CD4-positive, alpha-beta T cell treated with Interleukin-2 at 100 ng/mL for 4 hours (primary cell): ENCODE results near the gene PMIS2.
A peak's percentile ranks its signal among the peaks of the same experiment; 100 is the strongest.

Source experiments
- DNase-seq: peaks from one replicate; pipeline ENCODE4 v3.0.0-alpha.2; 2020; ENCODE audit warnings: low spot score

Gene PMIS2

DNA sequence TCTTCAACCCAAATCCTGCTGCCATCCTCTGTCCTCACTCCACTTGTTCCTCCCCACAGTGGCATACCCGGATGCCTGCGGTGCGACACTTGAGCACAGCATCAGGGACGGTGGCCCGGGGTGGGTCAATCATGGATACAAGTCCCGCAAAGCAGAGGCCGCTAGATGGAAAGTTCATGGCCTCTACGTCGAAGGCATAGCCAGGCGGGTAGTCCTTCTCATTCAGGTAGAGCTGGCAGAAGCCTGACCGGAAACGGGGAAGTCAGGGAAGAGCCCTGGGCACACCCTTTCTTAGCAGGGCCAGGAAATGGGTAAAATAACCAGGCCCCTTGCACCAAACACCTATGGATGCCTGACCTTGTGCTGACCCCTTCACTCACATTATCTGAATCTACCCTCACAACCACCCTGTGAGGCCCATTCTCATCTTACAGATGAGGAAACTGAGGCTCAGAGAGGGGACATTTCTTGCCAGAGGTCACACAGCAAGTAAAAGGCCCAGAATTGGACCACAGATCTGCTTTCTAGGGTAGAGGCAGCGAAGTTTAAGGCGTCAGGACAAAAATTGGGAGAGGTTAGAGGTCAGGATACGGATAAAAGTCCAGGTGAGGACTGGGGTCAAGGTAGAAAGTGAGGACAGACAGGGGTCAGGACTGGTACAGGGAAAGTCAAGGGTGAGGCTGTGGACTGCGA, 29.0 kb upstream of the PMIS2 start:
- no peak for DNase-seq

DNA sequence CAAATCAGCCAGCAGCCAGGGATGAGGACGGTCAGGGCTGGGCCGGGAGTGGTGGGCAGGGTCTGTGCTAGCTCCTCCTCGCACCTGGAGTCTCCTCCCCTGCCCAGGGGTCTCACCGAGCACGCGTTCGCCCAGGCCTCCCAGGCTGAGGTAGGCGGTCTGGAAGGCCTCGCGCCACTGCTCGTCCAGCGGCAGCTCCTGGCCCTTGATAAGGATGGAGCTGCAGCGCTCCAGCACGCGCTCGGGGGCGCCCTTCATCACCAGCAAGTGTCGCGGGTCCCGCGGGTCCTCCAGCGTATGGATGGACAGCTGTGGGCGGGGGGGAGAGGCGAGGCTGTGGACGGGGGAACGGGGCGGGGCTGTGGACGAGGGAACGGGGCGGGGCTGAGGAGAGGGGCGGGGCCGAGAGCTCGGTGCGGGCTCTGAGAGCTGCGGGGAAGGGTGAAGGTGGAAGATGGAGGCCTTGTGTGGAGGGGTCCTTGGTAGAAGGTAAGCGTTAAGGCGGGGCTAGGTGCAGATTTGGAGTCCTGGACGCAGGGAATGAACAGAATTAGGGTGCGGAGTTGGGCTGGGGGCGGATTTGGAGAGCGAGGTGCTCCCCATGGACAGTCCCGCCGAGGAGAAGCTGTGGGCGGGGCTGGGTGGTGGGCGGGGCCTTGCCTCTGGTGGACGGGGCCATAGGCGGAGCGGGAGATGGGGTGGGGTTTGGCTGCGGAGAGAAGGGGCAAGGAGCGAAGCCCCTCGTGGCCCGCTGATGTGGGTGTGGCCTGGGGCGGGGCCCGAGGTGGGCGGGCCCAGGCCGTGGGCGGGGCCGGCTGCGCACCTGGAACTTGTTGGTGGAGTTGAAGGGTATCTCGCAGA, 28.2 kb upstream of the PMIS2 start:
- DNase-seq: peak; percentile 29

DNA sequence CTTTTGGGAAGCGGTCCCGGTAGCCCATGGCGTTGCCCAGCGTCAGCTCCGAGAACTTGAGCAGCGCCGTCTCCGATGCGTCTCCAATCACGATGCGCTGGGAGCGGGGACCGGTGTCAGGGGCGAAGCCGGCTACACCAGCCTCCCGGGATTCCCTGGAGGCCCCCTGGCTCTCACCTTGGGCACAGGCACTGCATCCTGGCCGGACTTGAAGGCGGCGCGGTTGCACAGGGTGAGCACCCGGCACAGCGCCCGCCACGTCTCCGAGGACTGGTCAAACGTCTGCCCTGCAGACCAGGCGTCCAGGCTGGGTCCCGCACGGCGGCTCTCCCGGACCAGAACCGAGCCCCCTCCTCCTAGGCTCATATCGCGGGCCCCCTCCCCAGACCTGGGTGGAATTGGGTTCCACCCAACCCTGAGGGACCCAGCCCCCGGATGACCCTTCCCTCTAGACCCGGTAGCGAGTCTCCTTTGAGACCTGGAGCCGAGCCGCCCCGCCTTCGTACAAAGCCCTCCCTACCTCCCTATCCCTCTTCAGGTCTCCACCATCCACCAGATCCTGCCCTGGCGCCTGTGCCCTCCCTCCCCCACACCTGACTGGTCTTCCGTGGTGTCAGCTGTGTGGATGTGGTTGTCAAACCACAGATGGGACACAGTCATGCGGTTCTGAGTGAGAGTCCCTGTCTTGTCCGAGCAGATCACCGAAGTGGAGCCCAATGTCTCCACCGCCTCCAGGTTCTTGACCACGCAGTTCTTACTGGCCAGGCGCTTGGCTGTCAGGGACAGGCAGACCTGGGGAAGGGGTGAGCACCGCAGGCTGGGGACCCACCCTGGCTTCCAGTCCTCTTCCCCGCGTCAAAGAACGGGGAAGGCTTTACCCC, 27.3 kb upstream of the PMIS2 start:
- DNase-seq: no peak

DNA sequence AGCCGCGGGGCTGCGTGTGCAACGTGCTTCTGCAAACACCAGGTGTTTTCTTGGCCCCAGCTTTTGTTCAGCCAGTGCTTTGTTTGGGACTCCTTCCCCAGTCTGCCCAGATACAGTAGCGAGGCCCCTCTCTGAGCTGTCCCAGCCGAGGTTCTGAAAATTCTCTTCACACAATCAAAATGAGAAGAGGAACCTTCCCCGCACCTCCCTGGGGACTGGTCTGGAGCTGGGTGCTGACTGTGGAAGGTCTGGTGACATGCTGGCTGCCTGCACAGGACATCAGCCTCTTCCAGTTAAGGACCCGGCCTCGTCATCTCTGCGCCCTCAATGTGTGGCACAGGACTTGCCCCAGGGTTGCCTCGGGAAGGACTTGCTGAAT, 26.7 kb upstream of the PMIS2 start:
- DNase-seq: no peak

DNA sequence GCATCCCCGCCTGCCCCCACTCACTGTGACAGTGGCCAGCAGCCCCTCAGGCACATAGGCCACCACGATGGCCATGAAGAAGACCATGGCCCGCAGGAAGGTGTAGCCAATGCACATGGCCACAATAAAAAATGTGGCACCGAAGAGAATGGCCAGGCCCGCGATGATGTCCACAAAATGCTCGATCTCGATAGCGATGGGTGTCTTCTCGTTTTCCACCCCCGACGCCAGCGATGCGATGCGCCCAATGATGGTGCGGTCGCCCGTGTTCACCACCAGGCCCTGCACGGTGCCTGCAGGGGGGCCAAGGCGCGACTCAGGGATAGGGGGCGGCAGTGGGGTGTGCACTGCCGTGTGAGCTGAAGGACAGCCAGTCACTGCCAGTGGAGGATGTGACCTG, 26.2 kb upstream of the PMIS2 start:
- no peak for DNase-seq

DNA sequence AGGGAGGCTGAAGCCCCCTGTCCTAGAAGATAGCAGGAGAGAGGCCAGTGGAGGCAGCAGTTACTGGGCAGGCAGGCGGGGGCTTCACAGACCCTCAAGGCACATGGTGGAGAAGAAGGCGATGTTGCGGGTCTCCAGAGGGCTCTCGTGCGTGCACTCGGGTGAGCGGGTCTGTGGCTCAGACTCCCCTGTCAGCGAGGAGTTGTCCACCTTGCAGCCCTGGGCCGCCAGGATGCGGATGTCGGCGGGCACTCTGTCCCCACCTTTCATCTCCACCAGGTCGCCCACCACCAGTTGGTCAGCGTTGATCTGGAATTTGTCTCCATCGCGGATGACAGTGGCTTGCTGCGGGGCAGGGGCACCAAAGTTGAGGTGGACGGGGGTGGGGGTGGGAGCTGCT, 25.7 kb upstream of the PMIS2 start:
- no peak for DNase-seq

DNA sequence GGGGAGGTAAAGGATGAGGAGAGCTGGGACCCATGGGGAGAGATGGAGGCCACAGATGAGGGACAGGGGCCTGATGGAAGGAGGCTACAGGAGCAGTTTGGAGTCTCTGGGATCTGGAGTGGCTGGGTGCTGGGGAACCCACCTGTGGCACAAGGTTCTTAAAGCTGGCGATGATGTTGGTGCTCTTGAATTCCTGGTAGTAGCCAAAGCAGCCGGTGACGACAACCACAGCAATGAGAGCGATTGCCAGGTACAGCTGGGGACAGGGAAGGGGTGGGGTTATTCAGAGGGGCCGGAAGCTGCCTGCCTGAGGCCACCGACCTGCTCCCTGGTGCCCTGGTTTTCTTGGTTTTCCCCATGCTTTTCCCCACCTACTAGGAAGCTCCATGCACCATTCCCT, 25.3 kb upstream of the PMIS2 start:
- DNase-seq: no peak

DNA sequence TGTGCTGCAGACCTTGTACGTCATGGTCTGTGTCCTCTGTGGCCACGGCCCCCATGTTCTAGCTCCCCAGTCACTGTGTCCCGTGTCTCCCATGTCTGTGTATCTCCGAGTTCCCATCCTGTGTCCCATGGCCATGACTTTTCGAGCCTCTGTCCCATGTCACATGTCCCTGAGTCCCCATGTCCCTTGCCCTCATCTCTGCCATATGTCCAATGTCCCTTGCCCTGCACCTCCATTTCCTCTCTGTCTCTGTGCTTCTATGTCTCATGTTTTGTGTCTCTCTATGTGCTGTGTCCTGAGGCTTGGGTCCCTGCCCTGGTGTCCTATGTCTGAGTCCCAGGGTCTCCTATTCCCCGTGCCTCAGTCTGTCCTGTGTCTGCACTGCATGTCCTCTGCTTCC, 24.5 kb upstream of the PMIS2 start:
- DNase-seq: no peak

DNA sequence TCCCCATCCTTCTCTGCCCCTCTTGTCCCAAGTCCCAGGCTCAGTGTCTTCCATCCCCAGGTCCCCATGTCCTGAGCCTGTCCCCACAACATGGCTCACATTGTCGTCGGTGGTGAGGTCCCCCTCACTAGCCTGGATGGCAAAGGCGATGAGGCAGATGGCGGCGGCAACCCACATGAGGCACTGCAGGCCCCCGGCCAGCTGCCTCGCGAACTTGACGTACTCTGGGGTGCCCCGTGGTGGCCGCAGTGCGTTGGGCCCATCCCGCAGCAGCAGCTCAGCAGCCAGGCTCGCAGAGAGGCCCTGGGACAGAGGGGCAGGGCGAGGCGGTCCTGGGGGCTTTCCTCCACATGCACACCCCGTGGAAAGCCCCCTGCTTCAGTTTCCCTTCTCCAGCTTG, 23.6 kb upstream of the PMIS2 start:
- DNase-seq: no peak

DNA sequence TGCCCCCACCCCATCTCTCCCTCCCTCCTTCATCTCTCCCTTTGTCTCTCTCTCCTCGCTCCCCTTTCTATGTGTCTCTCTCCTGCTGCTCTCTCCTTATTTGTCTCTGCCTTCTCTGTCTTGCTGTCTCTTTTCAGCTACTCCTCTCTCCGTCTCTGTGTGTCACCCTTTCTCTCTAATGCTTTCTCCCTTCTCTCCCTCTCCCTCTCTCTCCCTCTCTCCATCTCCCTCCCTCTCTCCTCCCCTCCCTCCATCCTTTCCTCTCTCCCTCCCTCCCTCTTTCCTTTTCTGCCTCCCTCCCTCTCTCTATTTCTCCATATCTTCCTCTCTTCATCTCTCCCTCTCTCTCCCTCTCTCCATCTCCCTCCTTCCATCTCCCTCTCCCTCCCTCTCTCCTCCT, 23.2 kb upstream of the PMIS2 start:
- DNase-seq: no peak

DNA sequence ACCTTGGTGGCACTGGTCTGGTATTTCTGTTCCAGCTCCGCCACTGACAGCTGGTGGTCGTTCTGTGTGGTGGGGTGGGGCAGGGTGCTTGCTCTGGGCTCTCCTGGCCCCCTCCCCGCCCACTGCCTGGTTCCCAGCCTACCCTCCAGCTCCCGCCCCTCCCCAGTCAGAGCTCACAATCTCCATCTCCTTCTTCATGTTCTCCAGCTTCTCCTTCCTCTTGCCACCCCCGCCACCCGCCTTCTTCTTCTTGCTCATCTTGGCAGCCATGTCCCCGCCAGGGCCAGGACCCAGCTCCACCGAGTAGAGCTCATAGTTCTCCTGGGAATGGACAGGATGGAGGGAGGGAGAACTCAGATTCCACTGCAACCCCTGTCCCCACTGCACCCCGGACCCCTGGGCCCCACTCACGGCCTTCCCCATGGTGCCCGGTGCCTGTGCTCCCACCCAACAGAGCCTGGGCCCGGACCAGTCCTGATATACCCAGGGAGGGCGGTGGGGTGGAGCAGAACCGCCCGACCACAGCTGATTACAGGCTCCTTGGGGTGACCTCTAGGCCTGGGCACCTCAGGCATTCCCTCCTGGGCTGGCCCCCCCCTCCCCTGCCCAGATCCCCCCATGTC, 22.7 kb upstream of the PMIS2 start, which contains the start of gene ATP4A:
ATP4A (minus strand) TSS at position 452 of the 623 bp plus-strand sequence; CDS start at position 423, 29 bp downstream.
- no peak for DNase-seq

DNA sequence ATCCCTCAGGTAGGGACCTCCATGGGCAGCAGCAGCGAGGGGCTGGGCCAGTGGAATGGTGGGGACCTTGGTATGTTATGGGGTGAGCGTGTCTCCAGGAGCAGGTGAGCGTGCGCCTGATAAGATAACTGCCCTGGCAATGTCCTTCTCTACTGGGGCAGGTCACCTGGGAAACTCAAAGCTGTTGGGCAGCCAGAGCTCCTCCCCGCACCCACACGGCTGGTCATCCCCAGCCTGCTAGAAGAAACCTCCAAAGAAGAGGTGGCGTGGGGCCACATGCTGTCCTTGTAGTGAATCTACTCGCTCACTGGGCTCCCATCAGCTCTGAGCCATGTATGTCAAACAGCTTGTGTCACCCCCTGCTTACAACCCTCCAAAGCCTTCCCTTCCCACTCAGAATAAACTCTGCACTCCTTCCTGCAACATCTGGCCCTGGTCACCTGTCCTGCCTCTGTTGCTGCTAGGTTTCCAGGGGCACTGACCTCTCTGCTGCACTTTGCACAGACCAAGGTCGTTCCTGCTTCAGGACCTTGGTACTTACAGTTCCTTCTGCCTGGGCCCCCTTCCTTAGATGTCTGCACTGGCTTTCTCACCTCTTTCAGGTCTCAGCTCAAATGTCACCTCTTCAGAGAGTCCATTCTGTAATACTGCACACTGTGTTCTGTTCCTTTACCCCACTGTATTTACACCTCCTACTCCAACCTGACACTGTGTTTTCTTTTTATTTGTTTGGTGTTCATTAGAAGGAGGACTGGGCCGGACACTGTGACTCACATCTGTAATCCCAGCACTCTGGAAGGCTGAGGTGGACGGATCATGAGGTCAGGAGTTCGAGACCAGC, 20.7 kb upstream of the PMIS2 start:
- DNase-seq: no peak

DNA sequence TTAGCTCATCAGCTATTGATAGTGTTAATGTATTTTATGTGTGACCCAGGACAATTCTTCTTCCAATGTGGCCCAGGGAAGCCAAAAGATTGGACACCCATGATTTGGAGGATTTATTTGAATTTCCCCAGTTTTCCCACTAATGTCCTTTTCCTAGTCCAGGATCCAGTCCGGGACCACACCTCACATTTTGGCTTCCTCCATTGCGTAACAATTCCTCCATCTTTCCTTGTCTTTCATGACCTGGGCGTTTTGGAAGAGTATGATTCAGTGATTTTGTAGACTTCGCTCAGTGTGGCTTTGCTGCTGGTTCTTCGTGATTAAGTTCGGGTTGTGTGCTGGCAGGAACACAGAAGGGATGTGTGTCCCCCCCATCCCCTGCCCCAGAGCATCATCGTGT, 19.2 kb upstream of the PMIS2 start:
- no peak for DNase-seq

DNA sequence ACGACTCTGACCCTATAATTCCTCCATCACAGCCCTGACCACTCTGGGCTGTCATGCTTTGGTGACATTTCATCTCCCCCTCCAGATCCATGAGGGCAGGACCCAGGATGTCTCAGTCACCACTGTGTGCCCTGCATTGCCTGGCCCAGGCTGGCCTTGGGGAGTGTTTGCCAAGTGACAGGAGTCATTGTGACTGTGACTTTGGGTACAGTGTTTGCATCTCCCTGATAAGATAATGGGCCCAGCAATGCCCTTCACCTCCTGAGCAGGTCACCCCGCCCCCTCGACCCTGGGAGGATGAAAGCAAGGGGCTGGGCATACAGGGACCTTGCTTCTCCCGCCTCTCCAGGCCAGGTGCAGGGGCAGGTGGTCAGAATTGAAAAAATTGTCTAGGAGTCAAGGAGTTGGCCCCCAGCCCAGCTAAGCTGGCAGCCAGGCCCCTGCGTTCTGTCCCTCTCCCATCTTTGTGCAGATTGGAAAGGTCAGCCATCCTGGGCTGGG, 16.6 kb upstream of the PMIS2 start:
- no peak for DNase-seq

DNA sequence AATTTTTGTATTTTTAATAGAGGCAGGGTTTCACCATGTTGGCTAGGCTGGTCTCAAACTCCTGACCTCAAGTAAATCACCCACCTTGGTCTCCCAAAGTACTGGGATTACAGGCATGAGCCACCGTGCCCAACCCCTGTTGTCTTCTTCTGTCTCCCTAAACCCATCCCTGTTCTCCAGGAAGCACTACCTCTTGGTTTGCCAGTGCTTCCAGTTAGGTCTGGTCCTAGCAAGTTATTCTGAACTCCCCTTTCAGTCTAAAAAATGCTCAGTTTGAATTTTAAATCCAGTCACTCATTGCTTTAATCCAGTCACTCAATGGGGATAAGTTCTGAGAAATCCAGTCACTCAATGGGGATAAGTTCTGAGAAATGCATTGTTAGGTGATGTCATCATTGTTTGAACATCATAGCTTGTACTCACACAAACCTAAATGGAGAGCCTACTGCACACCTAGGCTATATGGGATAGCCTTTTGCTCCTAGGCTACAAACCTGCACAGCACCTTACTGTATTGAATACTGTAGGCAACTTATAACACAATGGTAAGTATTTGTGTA, 14.5 kb upstream of the PMIS2 start:
- DNase-seq: no peak

DNA sequence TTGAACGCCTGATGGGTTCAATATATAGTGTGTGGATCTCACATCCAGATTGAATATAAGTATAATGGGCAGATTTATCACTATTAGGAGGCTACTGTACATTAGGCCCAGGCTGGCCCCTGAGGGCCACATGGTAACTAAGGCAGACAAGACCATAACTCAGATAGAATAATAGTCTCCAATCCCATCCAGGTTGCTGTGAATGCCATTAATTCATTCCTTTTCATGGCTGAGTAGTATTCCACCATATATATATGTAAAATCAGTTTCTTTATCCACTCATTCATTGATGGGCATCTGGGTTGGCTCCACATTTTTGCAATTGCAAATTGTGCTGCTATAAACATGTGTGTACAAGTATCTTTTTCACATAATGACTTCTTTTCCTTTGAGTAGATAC, 8.1 kb upstream of the PMIS2 start:
- no peak for DNase-seq

DNA sequence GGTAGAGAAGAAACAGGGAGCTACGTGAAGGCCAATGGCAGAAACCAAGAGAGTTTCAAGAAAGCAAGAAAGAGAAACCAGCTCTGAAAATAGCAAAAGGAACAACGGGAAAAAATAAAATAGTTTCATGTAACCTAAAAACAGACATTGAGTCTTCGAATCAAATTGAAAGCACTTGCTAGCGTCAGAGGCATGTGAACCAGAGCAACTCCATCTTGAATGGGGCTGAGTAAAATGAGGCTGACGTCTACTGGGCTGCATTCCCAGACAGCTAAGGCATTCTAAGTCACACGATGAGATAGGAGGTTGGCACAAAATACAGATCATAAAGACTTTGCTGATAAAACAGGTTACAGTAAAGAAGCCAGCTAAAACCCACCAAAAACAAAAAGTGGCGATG, 7.3 kb upstream of the PMIS2 start:
- no peak for DNase-seq

DNA sequence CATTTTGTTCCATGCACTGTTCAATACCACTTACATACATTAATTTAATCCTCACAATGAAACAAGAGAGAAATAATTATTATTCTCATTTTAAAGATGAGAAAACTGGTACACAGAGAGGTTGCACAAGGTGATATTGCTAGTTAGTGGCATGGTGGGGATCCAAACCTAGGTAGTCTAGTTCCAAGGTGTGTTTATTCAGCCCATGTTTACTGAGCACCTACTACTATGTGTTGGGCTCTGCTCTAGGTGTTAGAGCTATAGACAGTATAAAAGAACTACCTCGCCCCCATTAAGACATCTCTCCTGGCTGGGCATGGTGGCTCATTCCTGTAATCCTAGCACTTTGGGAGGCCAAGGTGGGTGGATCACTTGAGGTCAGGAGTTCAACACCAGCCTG, 3.2 kb upstream of the PMIS2 start:
- DNase-seq: no peak

DNA sequence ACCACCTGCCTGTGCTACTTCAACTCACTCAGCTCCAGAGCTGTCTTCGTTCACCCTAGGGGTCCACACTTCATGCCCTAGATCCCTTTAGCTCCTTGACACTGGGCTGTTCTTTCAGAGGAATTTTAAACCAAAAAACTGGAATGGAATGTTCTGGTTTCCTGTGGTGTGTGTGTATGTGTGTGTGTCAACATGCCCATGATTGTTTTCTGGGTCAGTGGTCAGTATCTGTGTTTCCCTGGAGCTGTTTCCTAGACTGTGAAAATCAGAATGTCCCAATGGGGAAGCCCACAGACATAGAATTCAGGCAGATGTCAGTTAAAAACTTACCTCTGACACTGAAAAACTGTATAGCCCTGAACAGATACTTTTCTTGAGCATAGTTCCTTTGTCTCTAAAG, 1.3 kb downstream of the PMIS2 start:
- no peak for DNase-seq

DNA sequence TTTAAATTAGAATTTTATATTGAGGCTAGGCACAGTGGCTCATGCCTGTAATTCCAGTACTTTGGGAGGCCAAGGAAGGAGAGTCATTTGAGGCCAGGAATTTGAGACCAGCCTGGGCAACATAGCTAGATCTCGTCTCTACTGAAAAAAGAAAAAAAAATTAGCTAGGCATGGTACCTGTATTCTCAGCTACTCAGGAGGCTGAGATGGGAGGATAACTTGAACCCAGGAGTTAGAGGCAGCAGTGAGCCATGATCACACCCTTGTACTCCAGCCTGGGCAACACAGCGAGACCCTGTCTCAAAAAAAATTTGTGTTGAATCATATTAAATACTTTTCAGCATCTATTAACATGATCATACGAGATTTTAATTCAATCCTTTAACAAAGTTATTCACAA, 4.9 kb downstream of the PMIS2 start:
- no peak for DNase-seq

DNA sequence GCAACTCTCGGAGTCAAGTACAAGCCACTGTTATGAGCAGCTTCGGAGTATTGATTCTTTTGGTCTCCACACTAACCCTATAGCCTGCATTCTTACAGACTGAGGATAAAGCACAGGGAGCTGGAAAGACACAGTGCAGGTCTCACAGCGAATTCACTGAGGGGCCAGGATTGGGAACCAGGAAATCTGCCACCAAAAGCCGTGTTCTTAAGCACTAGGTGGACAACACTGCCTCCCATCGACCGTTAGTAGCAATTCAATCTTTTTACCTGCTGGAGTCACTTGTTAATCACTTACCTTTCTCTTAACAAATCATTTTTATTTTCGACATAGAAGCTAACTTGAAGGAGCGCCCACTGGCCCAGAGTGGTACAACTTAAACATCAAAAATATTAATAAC, 6.3 kb downstream of the PMIS2 start:
- peak; percentile 29 for DNase-seq
